ENCODE measurements around the gene PPP6R3. TPM values are rescaled to one million over a fixed set of nuclear protein-coding genes. Genes with fewer than 3 reads are reported as not detected.

Gene PPP6R3
- total and polyA plus RNA-seq, 2 donors (not counting 3 experiments of a cell fraction or from before 2014, with no cell fraction given) = 31.7 to 98.8 TPM

GRCh38 chr11:68579455-68579854 is 118.9 kb downstream of the PPP6R3 start:
- Histone ChIP-seq H3K9me1 (replicated peaks; ENCODE audit: control insufficient read depth, extremely low read depth, insufficient read depth, low read length) (no peaks in the 10 kb centered on the region), H3K4me3 (replicated peaks in 1 of 3; ENCODE audit: insufficient read depth in 1 of 3, low read depth in 1 of 3, low read length in 3 of 3) (no peak overlapping the region), H3K36me3 (ENCODE audit: control insufficient read depth in 2 of 2, extremely low read depth in 1 of 2, insufficient read depth in 2 of 2, low read length in 2 of 2) (peaks cover 9 to 15% of the 10 kb centered on the region in 2 experiments), H3K27ac (ENCODE audit: insufficient read depth, low read depth, low read length) (no peak overlapping the region), H3K9ac (replicated peaks; ENCODE audit: extremely low read depth, insufficient read depth, low read length) (no peak overlapping the region), H3K27me3 (ENCODE audit: control insufficient read depth in 2 of 2, insufficient read depth in 2 of 2, low read length in 2 of 2) (no peaks in the 10 kb centered on the region), H3K79me2 (ENCODE audit: control insufficient read depth, insufficient read depth, low read length) (peaks cover 8% of the 10 kb centered on the region), H4K20me1 (replicated peaks; ENCODE audit: control insufficient read depth, extremely low read depth, insufficient read depth, low read length) (no peaks in the 10 kb centered on the region), H3K4me1 (ENCODE audit: control insufficient read depth, extremely low read depth, insufficient read depth, low read length) (peaks cover 13% of the 10 kb centered on the region), H3K4me2 (ENCODE audit: insufficient read depth, low read length) (no peak overlapping the region), H3K9me3 (replicated peaks; ENCODE audit: control insufficient read depth, insufficient read depth, low read length) (no peaks in the 10 kb centered on the region), H2AFZ (ENCODE audit: low read depth, low read length) (no peak overlapping the region)
- no peak for DNase-seq (ENCODE audit: low read depth, low spot score)
- intact Hi-C loops (cut with micrococcal nuclease) = no loop called here
- no peak for FAIRE-seq
- dilution Hi-C loops (cut with MboI; ENCODE audit: extremely low pct_ligation_motif_present, low sequenced_read_pairs) = no loop called here
- POLR2A ChIA-PET = no interaction called here
- TF ChIP-seq EZH2 (IDR thresholded peaks at IDR 0.05; ENCODE audit: borderline replicate concordance, low read depth, low read length, severe bottlenecking) (no peak), MYC (IDR thresholded peaks at IDR 0.05; ENCODE audit: low read depth, low read length) (no peak), FOS (IDR thresholded peaks at IDR 0.05; ENCODE audit: borderline replicate concordance, insufficient read depth, low read length) (no peak), GATA2 (IDR thresholded peaks at IDR 0.05; ENCODE audit: insufficient read depth, insufficient read length, low read depth, low read length) (no peak), POLR2AphosphoS5 (IDR thresholded peaks at IDR 0.05; ENCODE audit: insufficient read depth, low read depth, low read length) (no peak), JUN (IDR thresholded peaks at IDR 0.05; ENCODE audit: borderline replicate concordance, insufficient read depth, insufficient read length, low read depth) (no peak), MAX (IDR thresholded peaks at IDR 0.05; ENCODE audit: insufficient read depth, insufficient read length) (no peak), CTCF (IDR thresholded peaks at IDR 0.05; ENCODE audit: extremely low read depth in 1 of 2, insufficient read depth in 1 of 2, low read depth in 1 of 2, low read length in 2 of 2) (no peak), POLR2A (IDR thresholded peaks at IDR 0.05; ENCODE audit: low read depth, low read length) (no peak)
- CTCF ChIA-PET = no interaction called here
- no TSS peak for BruUV-seq (replicated peaks)

All from endothelial cell of umbilical vein (primary cell).